CD4-positive, alpha-beta T cell treated with Interferon alpha-2 for 1 hour (primary cell): ENCODE results near the gene RCOR2.
A peak's percentile ranks its signal among the peaks of the same experiment; 100 is the strongest.
"Not testable (repeated sequence)": the region's sequence is repeated elsewhere in the genome, so short reads cannot be mapped to it uniquely, and the experiment has no call there.

Experiments
- DNase-seq, 2 donors: peaks; one replicate each; pipeline ENCODE4 v3.0.0-alpha.2; 2020 to 2022

Gene RCOR2

DNA sequence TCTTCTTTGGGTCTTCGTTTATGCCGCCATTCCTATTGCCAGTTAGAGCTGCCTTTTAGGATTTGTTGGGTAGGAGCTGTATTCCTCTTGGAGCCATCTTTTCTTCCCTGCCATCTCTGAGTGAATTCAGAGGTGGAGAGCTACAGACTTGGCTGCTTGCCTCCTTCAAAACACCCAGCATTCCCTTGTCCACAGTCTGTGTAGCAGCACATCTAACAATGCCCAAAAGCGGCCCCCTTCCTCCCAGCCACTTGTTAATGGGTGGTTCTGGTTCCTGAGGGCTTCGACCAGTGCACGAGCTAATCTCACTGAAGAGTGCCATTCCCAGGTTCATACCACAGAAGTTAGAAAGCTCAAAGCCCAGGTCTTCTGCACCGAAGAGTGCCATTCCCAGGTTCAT lies 40.3 kb downstream of the RCOR2 start:
- no peak for DNase-seq

DNA sequence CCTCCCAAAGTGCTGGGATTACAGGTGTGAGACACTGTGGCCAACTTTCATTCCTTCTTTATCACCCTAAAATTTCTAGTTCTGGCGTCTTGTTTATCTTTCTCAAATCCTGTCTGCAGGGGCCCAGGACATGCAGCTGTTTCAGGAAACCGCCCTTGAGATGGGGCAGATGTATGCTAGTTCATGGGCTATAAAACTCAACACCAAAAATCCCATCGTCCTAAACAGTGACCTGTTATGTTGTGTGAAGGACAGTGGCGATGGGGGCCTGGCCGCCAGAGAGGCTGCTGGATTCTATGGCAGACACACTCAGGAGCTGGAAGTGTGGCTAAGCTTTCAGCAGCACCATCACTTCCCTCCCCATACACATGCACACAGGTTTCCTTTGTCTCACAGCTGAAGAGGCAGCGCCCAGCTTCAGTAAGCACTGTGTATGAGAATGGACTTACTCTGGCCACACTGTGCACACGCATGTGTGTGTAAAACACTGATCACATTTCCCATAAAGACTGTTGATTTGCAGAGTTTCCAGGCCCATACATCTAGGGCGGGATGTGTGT lies 41.4 kb downstream of the RCOR2 start:
- DNase-seq = no peak

DNA sequence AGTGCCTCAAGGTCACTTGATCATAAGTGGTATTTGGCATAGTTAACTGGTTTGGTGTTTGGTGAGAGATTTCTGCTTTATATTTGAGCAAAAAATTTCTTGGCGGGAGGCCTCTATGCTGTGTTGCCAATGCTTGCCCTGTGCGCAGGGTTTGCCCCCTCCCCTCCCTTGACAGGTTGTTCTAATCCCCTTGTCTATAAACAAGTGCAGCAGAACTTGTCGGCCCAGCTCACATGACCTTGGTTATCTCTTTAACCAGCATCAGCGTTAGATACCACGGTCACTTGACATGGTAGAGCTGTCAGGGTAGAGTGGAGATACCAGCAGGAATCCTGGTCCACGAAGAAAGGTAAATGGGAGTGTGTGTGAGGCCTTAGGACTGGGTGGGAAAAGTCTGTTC lies 42.5 kb downstream of the RCOR2 start:
- no peak for DNase-seq

DNA sequence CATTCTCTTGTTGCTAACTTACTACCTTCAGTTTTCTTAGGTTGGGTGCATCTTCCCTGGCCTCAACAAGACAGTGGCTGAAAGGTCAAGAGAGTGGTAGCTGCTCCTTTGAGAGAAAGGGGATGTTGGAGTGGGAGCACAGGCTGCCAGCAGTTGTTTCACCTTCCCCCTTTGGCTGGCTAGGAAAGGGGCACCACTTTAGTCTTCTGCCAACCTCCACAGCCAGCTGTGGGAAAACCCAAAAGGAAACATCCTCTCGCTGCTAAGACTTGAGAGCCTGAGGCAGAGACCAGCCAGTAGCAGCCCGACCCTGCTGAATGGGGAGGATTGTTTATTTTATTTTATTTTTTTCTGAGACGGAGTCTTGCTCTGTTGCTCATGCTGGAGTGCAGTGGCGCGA lies 43.7 kb downstream of the RCOR2 start:
- no peak for DNase-seq

DNA sequence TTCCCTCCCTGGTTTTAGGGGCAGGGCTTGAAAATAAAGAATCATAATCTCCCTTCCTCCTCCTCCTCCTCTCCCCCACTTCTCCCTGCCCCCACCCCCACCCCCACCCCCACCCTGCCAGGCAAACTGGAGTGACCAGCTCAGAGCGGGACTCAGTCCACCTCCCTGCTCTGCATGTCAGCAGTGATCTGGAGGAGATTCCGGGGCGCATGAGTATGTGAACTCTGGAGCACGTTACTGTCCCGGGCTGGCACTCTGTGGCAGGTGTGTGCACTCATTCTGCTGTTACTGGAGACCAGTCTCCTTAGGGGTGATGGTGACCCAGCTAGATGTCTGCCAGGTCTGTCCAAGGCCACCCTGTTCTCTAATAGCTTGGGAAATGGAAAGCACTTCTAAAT lies 44.2 kb downstream of the RCOR2 start:
- no peak for DNase-seq

DNA sequence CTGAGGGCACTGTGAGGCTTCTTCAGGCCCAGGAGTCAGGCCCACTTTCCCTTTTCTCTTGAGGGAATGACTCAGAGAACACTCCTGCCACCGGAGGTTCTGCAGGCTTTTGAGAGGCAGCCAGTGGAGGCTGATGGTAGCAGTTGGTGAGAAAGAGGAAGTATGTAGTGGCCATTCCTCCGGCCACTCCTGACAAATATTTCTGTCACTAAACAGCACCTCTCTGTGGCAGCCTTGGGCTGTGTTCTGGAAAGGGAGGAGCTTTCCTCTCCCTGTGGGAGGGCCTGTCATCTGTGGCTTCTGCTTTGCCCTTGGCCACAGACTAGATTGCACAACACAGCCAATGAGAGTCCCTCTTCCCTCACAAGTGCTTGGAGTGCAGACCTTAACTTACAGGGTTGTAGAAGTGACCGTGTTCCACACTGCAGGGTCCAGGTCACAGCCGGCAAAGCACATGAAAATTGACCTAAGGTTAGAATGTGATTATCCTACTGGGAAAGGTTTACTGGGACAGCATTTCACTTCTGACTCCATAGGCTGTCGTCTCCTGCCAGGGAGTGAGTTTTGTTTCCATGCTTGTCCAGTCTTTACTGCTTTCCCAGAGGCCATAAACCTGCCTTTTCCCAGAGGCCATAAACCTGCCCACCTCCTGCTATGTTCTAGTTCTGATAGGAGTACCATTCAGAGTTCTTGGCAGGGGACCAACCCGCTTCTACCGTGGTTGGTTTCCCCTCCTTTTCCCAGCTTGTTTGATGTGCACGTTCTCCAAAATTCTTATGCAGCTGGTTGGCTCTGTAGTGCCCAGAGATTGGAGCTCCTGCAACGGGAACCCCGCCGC lies 44.8 kb downstream of the RCOR2 start:
- peak; percentile 64 to 80 for DNase-seq

DNA sequence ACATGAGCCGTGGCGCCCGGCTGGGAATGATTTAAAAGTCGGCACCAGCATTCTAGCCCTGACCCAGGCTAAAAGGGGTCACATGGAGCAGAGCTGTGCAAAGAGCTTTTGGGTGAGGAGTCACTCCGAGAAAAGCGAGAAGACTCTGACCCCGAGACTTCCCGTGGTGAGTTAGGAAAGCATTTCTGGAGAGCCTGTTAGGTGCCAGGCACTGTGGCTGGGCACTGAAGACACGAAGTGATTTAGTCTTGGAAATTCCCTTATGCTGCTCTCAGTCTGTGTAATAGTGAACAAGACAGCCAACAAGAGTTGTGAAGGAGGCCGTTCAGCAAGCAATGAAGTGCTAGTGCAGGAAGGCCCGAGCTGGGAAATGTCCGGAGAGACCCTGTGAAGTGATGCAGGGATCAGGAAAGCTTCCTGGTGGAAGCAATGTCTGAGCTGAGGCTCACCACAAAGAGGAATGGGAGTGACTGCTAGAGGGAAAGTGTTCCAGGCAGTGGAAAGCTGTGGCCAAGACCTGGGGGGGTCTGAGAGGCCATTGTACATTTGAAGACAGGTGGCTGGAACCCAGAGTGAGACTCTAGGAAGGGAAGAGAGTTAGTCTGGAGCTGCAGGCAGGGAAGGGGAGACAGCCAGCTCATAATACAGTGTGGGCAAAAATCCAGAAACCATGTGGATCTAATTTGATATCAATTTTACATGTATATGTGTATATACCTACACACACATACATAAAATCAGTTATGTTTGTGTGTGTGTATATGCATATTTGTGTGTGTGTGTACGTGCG lies 46.4 kb downstream of the RCOR2 start:
- no peak for DNase-seq

DNA sequence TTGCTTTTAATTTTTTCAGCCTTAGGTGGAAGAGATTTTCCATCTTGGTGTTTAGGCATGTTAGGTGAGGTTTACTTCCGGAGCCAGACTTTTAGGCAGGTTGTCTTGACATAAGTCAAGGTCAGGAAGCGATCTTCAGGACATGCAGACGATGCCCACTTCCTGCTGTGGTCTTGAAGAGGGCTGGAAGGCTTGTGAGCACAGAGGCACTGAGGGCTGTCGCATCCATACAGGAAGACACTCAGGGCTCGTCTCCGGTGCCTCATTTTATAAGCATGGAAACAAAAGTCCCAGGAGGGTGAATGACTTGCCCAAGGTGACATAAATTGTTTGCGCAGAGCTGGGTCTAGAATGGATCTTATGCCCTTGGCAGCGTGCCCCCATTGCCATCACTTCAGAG lies 47.3 kb downstream of the RCOR2 start:
- DNase-seq = peak; percentile 15 to 55

DNA sequence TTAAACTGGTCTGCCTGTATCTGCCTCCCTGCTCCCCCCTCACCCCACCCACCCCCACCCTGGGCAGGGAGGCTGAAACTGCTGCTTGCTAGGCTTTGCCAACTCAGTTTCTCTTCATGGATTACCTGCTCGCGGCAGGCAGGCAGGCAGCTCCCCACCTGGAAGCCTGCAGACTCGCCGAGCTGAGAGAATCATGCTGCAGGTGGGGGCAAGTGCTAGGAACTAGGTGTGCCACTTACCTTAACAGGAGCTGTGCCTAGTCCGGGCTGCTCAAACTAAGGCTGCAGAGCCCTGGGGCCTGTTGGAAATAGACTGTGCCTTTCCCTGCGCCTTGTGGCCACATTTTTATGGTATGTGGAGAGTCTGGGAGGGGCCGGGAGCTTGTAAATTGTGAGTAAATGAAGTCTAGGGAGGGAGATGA lies 47.8 kb downstream of the RCOR2 start:
- no peak for DNase-seq

DNA sequence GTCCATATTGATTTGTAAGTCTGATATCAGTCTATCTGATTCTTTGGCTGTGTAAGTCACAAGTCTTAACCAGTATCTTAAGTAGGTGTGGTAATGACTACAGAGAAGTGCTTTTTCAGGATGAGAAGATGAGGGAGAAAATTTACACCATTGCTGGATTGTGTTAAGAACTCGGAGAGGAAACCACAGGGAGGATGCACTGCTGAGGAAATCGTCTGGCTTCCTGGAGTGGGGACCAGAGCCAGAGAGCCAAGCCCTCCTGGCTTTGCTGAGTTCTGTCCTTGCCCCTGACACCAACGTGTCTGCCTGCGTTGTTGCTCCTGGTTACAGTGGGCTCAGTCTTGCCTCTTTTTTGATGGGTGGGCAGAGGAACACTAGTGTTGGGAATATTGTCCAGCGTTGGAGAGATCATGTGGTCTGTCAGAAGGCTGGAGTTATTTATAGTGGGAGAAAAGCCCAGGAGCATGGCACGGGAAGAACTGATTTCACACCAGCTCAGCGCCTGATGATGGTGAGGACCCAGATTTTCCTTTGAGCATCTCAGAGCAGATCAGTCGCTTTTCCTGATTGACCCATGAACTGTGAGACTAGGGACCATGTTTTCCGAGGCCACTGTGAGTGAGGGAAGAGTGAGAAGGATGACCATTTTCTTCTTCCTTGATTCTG lies 48.4 kb downstream of the RCOR2 start:
- no peak for DNase-seq

DNA sequence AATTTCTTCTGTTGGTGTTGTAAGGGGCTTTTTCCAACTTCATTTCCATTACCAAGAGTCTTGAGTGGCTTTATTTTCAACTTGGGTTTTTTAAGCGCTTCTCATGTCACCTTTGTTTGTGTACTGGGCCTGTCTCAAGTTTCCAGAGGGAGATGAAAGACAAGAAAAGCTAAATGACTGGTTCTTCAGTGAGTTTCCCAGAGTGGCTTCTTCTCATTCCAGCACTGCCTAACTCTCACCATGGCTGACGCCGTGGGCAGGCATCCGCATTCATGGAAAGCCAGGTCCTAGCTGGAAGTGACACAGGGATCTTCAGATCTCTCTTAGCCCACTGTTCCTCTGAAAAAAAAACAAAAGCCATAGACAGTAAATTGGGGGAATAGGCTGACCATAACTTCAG lies 49.5 kb downstream of the RCOR2 start:
- DNase-seq = no peak

DNA sequence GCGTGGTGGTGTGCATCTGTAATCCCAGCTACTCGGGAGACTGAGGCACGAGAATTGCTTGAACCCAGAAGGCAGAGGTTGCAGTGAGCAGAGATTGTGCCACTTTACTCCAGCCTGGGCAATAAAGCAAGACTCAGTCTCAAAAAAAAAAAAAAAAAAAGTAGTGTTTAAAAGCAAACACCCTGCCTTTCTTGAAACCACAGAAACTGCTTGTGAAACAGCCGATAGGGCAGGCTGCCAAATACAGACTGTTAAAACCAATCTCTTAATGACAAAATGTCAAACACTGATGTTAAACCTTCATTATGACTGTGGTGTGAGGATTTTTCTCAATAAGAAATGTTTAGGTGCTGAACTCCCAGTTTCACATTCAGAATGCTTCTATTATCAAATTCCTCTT lies 50.8 kb downstream of the RCOR2 start:
- peak; percentile 62 to 80 for DNase-seq

DNA sequence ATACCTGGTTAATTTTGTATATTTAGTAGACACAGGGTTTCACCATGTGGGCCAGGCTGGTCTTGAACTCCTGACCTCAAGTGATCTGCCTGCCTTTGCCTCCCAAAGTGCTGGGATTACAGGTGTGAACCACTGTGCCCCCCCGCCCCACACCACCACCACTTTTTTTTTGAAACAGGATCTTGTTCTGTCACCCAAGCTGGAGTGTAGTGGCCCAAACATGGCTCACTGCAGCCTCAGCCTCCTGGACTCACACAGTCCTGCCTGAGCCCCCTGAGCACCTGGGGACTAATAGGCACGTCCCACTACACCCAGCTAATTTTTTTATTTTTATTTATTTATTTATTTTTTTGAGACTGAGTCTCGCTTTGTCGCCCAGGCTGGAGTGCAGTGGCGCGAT lies 53.3 kb downstream of the RCOR2 start:
- not testable (repeated sequence) for DNase-seq

DNA sequence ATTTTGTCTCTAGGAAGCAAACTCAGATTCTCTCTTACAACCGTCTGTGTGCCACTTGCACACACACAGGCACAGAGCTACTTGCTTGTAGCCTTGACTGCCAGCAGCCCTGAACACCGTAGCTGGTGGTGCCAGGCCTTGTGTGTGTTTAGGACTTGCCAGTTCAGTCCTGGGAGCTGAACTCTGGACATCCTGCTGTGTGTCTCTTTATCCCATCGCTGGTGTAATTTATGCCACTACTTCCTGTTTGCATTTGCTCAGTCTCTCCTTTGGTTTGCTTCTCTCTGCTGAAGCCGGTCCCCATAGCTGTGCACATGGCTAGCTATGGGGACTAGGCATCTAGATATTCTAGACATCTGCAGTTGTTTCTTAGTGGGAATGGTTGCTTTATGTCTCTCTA lies 54.0 kb downstream of the RCOR2 start:
- no peak for DNase-seq
